ENCODE measurements around the gene EDIL3. TPM values are rescaled to one million over a fixed set of nuclear protein-coding genes. Genes with fewer than 3 reads are reported as not detected.

EDIL3 gene
- total and polyA plus RNA-seq, 2 of the 13 experiments (the other 11 are each of a cell fraction or from before 2014, with no cell fraction given), result 0.01 TPM; not detected in 1

DNA sequence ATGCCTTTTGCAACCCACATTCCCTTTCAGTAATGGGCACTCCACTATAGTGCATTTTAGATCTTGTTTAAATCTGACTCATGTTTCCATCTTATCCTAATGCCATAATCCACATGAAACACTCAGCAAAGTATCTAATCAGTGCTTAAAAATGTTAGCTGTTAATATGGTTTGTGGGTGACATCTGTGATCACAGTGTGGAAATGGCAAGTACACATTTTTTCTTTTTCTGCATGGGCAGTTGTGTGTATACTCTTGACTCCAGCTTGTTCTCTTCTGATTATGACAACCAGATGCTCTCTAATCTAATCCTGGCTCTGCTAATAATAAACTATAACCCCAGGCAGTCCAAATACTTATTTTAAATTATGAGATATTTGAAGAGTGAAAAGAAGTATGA, 103.3 kb downstream of the EDIL3 start:
- no peak overlapping the region for H3K9ac ChIP-seq (ENCODE audit: insufficient read depth, low read depth, low read length)
- H3K9me3 ChIP-seq (ENCODE audit: low read length), result no peaks in the 10 kb centered on the region
- no peaks in the 10 kb centered on the region for H3K79me2 ChIP-seq (ENCODE audit: insufficient read depth, low read length)
- ChIA-PET CTCF (ENCODE audit: low intra/inter-chr PET ratio, low total read pairs) (no interaction called here), POLR2A (no interaction called here)
- no peaks in the 10 kb centered on the region for H4K20me1 ChIP-seq (ENCODE audit: insufficient read depth, low read length)
- in situ Hi-C loops (cut with HindIII; ENCODE audit: extremely low pct_ligation_motif_present, low pct_unique_long_range_greater_than_20kb), result no loop called here
- TF ChIP-seq, protein P1, sequence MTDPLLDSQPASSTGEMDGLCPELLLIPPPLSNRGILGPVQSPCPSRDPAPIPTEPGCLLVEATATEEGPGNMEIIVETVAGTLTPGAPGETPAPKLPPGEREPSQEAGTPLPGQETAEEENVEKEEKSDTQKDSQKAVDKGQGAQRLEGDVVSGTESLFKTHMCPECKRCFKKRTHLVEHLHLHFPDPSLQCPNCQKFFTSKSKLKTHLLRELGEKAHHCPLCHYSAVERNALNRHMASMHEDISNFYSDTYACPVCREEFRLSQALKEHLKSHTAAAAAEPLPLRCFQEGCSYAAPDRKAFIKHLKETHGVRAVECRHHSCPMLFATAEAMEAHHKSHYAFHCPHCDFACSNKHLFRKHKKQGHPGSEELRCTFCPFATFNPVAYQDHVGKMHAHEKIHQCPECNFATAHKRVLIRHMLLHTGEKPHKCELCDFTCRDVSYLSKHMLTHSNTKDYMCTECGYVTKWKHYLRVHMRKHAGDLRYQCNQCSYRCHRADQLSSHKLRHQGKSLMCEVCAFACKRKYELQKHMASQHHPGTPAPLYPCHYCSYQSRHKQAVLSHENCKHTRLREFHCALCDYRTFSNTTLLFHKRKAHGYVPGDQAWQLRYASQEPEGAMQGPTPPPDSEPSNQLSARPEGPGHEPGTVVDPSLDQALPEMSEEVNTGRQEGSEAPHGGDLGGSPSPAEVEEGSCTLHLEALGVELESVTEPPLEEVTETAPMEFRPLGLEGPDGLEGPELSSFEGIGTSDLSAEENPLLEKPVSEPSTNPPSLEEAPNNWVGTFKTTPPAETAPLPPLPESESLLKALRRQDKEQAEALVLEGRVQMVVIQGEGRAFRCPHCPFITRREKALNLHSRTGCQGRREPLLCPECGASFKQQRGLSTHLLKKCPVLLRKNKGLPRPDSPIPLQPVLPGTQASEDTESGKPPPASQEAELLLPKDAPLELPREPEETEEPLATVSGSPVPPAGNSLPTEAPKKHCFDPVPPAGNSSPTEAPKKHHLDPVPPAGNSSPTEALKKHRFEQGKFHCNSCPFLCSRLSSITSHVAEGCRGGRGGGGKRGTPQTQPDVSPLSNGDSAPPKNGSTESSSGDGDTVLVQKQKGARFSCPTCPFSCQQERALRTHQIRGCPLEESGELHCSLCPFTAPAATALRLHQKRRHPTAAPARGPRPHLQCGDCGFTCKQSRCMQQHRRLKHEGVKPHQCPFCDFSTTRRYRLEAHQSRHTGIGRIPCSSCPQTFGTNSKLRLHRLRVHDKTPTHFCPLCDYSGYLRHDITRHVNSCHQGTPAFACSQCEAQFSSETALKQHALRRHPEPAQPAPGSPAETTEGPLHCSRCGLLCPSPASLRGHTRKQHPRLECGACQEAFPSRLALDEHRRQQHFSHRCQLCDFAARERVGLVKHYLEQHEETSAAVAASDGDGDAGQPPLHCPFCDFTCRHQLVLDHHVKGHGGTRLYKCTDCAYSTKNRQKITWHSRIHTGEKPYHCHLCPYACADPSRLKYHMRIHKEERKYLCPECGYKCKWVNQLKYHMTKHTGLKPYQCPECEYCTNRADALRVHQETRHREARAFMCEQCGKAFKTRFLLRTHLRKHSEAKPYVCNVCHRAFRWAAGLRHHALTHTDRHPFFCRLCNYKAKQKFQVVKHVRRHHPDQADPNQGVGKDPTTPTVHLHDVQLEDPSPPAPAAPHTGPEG (CRISPR knock-in tag; IDR thresholded peaks at IDR 0.05), result no peak
- TF ChIP-seq SMAD1 (CRISPR knock-in tag; IDR thresholded peaks at IDR 0.05; ENCODE audit: borderline replicate concordance, low read depth), result no peak
- TF ChIP-seq POLR2AphosphoS2 (IDR thresholded peaks at IDR 0.05; ENCODE audit: low read depth, low read length), result no peak
- TF ChIP-seq, protein P2, sequence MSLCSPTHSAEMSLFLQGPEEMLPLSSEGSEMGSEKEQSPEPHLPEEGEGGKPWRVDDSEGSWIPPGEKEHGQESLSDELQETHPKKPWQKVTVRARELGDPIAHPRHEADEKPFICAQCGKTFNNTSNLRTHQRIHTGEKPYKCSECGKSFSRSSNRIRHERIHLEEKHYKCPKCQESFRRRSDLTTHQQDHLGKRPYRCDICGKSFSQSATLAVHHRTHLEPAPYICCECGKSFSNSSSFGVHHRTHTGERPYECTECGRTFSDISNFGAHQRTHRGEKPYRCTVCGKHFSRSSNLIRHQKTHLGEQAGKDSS (CRISPR knock-in tag; IDR thresholded peaks at IDR 0.05; ENCODE audit: borderline replicate concordance, low read depth), result no peak
- no peak for ATAC-seq
- no peak for DNase-seq (ENCODE audit: low spot score)
- FAIRE-seq, result no peak
- H3K27ac ChIP-seq (ENCODE audit: extremely low read length, insufficient read depth, low read length), result no peak overlapping the region
- BruUV-seq (replicated peaks), result no TSS peak
- H3K27me3 ChIP-seq (ENCODE audit: control insufficient read depth in 1 of 2, insufficient read depth in 2 of 2, low read length in 2 of 2), result no peaks in the 10 kb centered on the region
- H3K36me3 ChIP-seq (replicated peaks in 1 of 2; ENCODE audit: control insufficient read depth in 1 of 2, insufficient read depth in 2 of 2, low read length in 2 of 2), result no peaks in the 10 kb centered on the region
- no peaks in the 10 kb centered on the region for H3K4me1 ChIP-seq (ENCODE audit: insufficient read depth, low read length)
- intact Hi-C loops (cut with micrococcal nuclease; ENCODE audit: unreplicated experiment), result no loop called here
- H3K4me2 ChIP-seq (ENCODE audit: low read depth, low read length), result no peak overlapping the region
- no peak overlapping the region for H2AFZ ChIP-seq (ENCODE audit: low read length)
- H3K4me3 ChIP-seq (replicated peaks in 1 of 3; ENCODE audit: insufficient read depth in 1 of 3, low read depth in 2 of 3, low read length in 3 of 3), result no peak overlapping the region

All from HepG2 (cell line).